Activated CD8-positive, alpha-beta memory T cell treated with anti-CD3 and anti-CD28 coated beads, Interleukin-2, amount 50 U/mL, for 4 hours (primary cell): ENCODE measurements around the gene CHST8.

ENCODE experiments used
- DNase-seq: peaks from one replicate; pipeline ENCODE4 v3.0.0-alpha.2; 2020

CHST8 gene

DNA sequence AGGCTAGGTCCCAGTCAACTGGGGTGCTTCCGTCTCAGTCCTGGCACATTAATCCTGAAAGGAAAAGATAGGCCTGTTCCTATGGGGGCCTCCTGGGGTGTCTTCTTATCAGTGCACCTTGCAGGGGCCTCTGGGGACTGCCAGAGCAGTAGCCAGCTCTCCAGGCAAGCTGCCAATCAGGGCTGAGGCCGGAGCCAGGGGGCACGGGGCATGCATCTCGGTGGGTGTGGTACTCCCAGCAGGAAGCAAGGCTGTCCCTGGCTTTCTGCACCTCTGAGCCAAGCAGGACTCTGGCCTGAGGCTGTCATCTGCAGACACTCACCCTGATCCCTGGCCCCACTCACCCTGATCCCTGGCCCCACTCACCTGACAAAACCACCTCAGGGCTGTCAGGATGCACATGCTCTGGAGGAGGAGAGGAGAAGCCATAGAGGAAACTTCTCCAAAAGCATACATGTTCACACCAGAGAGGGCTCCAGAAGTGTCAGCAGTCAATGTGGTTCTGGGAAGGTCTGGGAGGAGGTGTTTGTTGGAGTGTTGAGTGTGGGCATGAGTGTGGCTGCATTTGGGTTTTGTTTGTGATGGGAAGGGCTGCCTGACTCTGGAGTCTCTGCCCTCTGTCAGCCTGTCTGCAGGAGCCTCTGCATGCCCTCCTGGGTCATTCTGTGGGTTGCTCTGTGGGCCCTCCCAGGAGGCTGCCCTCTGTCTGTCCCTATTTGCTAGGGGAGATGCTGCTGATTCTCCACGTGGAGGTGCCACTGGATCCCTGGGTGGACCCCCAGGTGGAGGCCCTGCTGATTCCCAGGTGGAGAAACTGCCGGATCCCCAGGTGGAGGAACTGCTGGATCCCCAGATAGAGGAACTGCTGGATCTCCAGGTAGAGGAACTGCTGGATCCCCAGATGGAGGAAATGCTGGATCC lies 152.2 kb downstream of the CHST8 start:
- no peak for DNase-seq

DNA sequence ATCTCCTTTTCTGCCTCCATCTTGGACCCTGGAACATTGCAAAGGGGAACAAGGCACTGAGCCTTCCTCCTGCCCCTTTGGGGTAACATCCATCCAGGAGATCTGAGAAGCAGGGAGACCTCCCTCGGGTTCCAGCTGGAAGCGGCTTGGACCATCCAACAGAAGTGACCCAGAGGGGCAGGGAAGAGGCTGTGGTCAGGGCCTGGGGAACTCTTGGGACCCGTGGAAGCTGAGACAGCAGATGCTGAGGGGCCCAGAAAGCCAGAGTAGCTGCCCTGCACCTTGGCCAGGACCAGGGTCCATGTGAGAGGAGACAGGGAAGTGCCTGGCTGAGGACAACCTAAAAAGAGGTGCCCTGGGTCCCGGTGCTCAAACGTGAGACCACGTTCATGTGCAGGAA lies 153.0 kb downstream of the CHST8 start:
- no peak for DNase-seq

DNA sequence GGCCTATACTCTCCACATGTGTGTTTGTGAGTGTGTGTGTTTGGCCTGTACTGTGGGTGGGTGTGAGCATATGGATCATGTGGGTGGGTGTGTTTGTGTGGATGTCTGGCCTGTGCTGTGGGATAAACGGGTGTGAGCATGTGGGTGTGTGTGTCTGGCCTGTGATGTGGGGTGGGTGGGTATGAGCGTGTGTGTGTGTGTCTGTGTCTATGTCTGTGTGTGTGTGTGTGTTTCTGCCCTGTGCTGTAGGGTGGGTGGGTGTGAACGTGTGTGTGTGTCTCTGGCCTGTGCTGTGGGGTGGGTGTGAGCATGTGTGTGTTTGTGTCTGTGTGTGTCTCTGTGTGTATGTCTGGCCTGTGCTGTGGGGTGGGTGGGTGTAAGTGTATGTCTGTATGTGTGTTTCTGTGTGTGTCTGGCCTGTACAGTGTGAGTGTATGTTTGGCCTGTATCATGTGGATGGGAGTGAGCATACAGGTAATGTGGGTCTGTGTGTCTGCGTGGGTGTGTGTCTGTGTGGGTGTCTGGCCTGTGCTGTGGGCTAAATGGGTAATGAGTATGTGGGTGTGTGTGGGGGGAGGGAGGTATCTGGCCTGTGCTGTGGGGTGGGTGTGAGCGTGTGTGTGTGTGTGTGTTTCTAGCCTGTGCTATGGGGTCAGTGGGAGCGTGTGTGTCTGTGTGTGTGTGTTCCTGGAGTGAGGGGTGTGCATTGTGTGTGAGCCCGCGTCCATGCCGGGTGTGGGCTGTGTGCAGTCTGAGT lies 154.2 kb downstream of the CHST8 start:
- DNase-seq: no peak

DNA sequence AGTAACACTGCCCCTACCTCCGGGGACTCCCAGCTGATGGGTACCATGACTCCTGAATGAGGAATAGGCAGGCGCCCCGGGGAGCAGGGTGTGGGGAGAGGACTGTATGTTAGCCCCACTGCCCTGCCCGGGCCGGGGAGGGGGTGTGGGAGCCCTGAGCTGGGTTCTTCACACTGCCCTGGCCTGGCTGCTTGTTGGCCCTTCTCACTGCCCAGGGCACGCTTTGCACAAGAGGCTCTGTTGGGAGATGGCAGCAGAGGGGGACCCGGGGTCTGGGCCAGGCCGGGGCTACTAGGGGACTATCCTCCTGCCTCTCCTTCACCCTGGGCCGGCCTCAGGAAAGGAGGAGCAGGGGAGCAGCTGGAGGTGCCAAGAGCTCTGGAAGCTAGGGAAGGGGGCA lies 155.6 kb downstream of the CHST8 start:
- no peak for DNase-seq

DNA sequence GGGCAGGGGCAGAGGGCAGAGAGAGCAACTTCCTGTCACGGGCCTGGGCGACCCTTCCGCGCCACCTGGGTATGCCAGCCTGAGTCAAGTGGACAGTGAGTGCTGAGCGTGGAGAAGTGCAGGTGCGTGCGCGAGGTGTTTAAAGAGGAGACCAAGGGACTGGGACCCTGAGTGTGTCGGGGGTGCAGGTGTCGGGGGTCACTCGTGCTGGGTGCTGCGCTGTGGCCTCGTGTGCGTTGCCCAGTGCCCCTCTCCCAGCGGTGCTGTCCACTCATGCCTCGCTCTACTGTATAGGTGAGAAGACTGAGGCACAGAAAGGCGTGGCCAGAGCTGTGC lies 156.0 kb downstream of the CHST8 start:
- DNase-seq: no peak

DNA sequence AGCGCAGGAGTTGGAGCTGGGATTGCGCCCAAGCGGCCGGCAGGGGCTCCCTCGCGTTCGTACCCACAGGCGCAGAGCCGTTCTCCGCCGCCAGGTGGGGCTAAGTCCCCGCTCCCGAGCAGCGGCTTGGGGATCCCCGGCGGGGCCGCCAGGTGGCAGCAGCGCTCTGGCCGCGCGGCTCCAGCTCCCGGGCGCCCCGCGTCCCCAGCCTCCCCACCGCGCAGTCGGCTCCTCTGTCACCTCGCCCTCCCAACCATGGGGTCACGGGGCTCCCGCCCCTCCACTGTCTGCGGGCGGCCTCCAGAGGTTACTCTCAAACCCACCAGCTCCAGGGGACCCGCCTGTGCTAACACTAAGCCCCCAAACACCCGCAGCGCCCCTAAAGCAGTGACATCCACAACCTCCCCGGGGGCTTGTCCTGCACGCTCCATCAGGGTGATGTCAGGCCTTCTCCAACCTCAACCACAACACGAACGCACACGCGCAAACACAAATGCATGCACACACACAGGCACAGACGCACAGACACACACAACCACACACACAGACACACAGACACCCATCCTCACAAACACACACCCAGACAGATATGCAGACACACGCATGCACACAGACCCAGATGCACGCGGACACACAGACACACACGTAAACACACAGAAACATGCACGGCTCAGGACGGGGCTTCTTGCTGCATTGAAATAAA lies 156.5 kb downstream of the CHST8 start:
- peak; percentile 83 for DNase-seq

DNA sequence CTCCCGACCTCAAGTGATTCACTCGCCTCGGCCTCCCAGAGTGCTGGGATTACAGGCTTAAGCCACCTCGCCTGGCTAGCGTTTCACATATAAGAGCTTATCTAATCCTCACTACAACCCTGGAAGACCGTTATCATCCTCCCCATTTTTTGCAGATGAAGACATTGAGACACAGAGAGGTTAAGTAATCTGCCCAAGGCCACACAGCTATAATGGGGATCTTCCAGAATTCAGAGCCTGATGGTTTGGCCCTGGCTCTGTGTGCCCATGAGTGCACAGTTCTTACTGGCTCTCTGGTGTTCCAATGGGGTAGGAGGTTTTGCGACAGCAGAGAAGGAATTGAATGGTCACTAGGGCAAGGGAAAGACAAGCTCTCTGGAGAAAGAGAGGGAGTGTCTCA lies 158.1 kb downstream of the CHST8 start:
- no peak for DNase-seq

DNA sequence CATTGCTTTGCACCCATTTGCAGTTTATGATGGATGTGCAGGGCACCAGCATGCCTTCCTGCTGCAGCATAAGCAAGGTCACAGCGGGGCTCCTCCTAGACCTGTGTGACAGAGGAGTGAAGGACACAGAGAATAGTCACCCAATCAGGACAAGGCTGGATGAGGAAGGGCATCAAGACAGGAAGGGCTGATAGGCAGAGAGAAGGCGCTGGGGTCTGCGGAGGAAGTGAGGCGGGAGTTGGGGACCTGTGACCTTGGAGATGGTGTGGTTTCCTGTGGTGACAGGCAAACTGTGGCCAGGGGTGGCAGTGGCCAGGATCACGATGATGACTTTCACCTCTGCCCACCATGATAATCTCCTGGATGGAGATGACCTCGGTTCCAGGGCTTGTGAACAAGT lies 158.5 kb downstream of the CHST8 start:
- no peak for DNase-seq

DNA sequence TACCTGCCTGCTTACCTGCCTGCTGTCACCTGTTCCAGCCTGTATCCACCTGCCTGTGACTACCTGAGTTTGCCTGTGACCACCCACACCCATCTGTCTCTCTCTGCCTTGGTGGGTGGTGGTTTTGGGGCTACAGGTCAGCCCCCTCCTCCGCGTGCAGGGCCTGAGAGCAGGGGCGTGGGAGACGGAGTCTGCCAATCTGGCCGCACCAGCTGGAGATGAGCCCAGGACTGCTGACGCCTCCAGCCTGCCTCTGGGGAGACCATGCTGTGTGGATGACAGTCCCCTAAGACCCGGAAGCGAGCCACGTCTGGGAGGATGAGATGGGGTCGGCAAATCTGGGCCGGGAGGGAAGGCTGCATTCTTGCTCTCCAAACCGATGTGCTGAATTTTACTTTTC lies 159.0 kb downstream of the CHST8 start:
- DNase-seq: no peak

DNA sequence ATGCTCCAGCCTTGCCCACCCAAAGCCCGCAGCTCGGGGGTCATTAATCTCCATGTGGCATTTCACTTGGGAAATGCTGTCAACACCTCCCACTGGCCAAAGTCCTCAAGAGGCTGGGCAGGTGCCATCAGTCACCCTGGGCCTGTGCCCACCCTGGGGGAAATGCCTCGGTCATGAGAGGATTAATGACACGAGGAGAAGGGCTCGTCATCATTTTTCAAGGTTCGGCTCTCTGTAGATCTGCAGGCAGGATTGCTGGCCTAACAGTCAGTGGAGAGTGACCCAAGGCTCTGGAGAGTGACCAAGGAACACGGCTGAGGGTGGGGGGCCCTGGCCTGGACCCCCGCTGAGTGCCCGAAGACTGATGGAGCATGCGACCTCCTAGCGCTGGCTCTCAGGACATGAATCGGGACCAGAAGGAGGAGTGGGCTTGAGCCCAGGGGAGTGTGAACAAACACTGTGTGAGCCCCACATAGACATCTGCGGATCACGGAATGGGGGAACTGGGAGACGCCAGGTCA lies 159.7 kb downstream of the CHST8 start:
- no peak for DNase-seq

DNA sequence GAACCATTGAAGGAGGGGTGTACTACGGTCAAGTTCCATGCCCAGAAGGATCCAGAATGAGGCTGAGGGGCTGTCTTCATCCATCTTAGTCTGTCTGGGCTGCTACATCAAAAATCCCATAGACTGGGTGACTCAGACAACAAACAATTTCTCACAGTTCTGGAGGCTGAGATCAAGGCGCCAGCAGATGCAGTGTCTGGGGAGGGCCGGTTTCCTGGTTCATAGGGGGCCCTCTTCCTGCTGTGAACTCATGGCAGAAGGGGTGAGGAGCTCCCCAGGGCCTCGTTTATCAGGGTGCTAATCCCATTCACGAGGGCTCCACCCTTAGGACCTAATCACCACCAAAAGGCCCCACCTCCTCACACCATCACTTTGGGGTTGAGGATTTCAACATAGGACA lies 160.2 kb downstream of the CHST8 start:
- no peak for DNase-seq

DNA sequence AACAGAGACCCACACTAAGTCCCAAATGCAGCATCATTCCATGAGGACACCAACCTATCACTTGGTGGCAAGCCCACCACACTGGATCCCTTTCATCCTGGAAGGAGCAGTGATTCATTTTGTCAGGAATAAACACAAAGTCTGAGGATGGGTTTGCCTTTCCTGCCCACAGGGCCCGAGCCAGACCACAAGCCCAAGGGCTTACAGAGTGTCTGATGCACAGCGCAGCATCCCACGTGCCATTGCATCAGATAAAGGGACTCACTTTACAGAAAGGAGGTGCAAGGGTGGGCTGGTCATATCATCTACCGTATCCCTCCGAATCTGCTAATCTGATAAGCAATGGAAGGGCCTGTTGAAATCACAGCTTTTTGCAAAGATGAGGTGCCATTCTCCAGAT lies 162.7 kb downstream of the CHST8 start:
- DNase-seq: no peak

DNA sequence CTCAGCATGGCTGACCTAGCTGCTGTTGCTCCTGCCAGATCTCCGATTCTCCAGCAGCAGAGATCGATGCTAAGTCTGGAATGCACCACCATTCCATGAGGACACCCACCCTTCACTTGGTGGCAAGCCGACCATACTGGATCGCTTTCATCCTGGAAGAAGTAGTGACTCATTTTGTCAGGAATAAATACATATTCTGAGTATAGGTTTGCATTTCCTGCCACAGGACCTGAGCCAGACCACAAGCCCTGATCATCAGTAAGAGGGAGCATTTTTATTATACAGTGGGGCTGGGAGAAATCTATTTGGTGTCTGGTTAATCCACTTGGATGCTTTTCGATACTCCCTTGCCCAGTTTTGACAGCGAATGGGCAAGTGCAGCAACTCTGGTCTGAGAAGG lies 164.0 kb downstream of the CHST8 start:
- DNase-seq: no peak

DNA sequence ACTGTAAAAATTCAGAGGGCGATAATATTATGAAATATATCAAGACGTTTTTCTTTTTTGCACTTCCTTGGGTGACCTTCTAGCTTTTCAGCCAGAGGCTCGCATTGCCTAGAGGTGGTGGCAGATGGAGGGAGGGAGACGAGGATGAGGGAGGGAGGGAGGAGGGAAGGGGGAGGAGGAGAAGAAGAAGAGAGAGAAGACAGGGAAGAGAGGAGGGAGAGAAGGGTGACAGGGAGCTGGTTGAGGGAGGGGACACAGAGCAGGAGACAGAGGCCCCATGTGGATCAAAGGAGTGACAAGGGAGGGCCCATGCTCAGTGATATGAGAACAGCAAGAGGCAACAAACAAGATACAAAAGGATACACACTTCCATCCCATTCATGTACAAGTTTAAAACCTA lies 166.9 kb downstream of the CHST8 start:
- DNase-seq: no peak

DNA sequence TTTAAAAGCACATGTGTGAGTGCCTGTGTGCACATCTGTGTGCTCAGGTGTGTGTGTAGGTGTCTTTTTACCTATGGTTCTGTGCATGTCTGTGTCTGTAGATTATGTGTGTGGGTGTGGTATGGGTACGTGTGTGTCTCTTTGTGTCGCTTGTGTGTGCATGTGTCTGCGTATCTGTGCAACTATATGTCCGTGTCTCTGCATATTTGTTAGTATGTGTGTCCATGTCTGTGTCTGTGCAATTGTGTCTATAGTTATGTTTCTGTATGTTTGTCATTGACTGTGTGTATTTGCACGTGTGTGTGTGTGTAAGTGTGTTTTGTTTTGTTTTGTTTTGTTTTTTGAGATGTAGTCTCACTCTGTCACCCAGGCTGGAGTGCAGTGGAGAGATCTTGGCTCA lies 167.6 kb downstream of the CHST8 start:
- DNase-seq: no peak

DNA sequence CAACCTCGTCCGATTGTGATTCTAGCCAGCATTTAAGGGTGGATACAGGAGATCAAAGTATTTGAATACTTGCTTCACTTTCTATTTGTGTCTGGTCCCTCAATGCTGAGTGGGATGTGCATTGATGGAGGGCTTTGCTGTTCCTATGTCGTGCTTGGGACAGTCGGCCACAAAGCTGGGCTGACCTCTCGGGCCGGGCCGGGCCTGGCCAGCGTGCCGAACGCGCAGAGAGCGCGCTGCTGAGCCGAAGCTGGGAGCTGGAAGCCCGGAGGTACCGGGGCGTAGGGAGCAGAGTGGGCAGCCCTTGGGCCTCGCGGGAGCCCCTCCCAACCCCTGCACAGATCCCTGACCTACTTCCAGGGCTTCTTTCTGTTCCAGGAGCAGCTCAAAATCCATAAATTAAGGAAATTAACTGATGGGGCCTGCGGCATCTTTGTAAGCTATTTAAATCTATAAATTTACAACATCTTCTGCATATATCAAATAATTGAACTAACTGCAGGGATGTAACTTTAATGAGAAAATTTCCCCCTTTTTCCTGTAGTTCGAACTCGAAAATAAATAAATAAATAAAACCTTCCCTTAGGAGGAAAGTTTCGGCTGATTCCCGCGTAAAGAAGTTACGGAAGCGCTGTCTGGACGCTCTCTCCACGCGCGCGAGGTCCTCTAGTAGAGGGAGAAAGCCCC lies 173.1 kb downstream of the CHST8 start:
- DNase-seq: no peak

DNA sequence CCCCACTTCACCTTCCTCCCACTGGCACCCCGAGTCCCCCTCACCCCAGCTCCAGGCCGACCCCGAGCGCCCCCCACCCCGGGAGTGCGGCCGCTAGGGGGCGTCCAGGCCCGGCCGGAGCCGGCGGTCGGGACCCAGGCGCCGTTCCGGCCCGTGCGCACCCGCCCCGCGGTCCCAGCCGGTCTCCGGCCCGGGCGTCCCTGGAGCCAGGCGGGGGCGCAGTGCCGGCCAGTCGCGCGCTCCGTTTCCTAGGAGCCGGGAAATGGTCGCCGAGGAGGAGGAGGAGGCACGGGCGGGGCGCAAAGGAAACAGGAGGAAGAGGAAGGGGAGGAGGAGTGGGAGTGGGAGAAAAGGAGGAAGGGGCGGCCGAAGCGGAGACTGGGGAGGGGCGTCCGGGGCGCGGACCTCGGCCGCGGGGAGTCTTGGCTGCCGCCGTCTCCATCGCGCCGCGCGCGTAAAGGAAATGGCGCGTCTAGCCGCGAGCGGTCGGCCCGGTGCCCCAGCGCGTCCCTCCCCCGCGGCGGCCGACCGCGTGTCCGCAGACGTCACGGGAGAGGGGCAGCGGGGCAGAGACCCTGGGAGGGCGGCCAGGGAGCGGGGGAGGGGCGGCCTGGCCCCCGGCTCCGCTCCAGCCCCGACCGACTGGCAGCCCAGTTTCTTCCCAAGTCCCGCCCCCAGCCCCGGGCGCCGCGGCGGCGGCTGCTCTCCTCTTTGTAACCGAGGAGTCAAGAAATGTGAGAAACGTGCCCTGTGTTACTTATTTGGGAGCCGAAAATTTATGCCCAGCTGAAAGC lies 173.8 kb downstream of the CHST8 start:
- DNase-seq: no peak

DNA sequence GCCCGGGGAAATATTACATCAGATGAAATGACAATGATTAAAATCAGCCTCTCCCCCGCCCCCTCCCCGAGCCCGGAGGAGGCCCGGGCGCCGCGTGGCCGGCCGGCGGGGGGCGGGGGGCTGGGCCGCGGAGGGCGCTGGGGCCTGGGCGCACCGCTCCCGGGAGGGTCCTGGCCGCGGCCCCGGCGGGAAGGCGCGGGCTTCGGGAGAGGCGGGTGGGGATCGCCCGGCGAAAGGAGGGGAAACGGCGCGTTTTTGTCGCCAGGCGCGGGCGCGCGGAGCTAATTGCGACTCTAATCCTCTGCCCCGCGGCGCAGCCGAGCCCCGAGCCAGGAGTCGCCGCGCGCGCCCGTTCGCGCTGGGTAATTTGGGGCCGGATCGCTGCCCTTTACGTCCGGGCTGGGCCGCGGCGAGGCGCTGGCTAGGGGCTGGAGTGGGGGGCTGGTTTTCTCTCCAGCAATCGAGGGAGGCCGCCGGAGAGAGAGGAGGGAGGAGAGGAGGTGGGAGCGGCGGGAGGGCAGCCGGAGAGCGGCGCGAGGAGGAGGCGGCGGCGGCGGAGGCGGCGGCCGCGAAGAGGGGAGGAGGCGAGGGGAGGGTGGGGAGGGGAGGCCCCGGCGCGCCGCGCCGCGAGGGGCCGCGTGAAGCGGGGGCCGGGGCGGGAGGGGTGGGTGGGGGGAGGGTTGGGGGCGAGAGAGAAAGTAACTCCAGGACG lies 174.6 kb downstream of the CHST8 start, which contains the start of gene KCTD15:
KCTD15 (plus strand) TSS at position 707 of the 712 bp plus-strand sequence. CDS start 3,585 bp downstream, outside the sequence.
- DNase-seq: no peak

DNA sequence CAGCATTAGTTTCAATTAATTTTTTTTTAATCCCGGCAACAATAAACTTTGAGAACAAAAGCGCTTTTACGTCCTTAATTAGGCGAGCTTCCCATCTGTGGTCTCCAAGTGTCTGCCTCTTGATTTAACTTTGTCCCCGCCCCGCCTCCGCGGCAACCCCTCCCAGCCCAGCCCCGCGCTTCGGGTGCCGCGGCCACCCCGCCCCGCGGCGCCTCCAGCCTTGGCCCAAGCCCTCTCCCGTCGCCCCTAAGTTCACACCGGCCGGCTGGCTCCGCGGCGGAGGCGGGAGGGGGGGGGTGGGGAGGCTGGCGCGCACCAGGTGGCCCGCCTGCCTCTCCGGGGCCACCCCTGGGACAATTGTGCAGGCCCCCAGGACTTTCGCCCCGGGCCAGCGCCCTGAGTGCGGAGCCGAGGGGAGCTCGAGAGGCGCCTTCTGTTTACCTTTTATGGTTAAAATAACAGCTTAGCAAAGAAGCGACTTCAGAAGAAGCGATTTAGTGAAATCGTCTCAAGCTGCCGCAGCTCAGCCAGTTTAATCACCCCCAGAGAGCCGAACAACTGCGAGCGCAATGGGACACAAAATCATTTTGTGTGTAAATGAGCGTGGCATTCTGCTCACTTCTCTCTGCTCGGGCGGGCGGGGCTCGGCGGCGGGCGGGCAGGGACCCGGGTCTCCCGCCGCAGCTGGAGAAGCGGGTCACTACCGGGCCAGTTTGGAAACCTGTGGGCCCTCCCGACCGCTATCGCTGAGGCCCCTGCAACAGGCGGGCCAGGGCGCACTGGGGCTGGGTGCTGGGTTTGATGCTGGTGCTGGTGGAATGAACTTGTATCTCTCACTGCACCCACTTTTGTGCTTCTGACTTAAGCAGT lies 176.3 kb downstream of the CHST8 start:
- no peak for DNase-seq

DNA sequence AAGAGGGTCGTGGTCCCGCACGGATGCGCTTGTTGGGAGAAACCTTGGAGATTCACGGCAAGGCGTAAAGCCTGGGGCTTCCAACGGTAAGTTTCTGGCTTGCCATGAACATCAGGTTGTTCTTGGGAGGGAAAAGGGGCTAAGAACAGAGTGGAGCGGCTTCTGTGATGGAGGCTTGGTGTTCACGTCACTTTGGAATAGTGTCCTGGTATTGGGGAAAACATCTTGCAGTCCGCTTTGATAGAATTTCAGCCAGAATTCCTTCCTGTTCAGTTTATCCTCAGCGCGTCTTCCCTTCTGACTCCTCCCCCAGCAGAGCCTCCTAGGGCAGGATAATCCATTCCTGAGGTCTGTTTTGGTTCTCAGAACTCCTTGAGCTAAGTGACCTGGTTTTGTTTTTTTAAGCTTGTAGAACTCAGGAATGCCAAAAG lies 176.9 kb downstream of the CHST8 start:
- no peak for DNase-seq
